Ovary (tissue), 9 donors: ENCODE results near the gene ZFYVE9. TPM values are rescaled to one million over a fixed set of nuclear protein-coding genes. Genes with fewer than 3 reads are reported as not detected.

Experiments
- DNase-seq, 5 donors: peaks; one replicate each; pipeline ENCODE4 v3.0.0-alpha.2; 2019 to 2020
- H3K27ac ChIP-seq, 2 donors: fragments of 200-600 bp; one replicate each; pipeline versions ENCODE4 v1.5.1 to v1.8.0; 2019 to 2022
- H3K27me3 ChIP-seq: fragments of 200-600 bp; one replicate; pipeline ENCODE4 v1.8.0; 2022
- H3K36me3 ChIP-seq: fragments of 200-600 bp; sonication (generic); one replicate; pipeline ENCODE4 v1.5.1; 2019
- H3K4me1 ChIP-seq: one replicate; pipeline ENCODE4 v1.8.1; 2013; ENCODE audit warnings: mild to moderate bottlenecking, moderate library complexity; ENCODE audit not compliant: insufficient read depth
- H3K4me3 ChIP-seq: fragments of 200-600 bp; sonication (generic); one replicate; pipeline ENCODE4 v1.5.1; 2017
- H3K9me3 ChIP-seq, 2 donors: fragments of 200-600 bp in 1 of 2; sonication (generic) in 1 of 2; one replicate each; pipeline versions ENCODE4 v1.5.1 to v1.8.1; 2013 to 2019; ENCODE audit warnings: mild to moderate bottlenecking in 1 of 2, moderate library complexity in 1 of 2
- CTCF ChIP-seq, 3 donors: fragments of 450-650 bp in 2 of 3; fragments of 200-600 bp in 1 of 3; IDR thresholded peaks; one replicate each; pipeline versions ENCODE4 v1.5.1 to v1.8.0; 2016 to 2022; ENCODE audit warnings: antibody characterized with exemption in 3 of 3, mild to moderate bottlenecking in 1 of 3
- EP300 ChIP-seq: sonication (generic); formaldehyde crosslinking; IDR thresholded peaks from one replicate; pipeline ENCODE4 v1.6.1; 2017; ENCODE audit warnings: antibody characterized with exemption
- POLR2A ChIP-seq: fragments of 450-650 bp; IDR thresholded peaks from one replicate; pipeline ENCODE4 v1.6.1; 2017; ENCODE audit warnings: antibody characterized with exemption, mild to moderate bottlenecking, moderate library complexity
- WGBS, 3 donors: extraction: QIAGEN DNeasy Blood & Tissue Kit in 1 of 3; methylation state at CpG; one replicate each; pipeline versions ENCODE4 v1.1.5 to v1.1.7; 2013 to 2017; 5-methylcytosine and 5-hydroxymethylcytosine counted together
- intact Hi-C, 4 donors: fragments of 100-400 bp; cut with DNase I; formaldehyde crosslinking; loops; one replicate each; pipeline versions ENCODE4 v1.11.0 to v1.15.1; 2022 to 2023
- polyA plus RNA-seq, 2 donors: library from polyadenylated mRNA; stranded (reverse); fragments of 200-250 nt in 1 of 2; fragments of 350-450 nt in 1 of 2; fragmentation: Illumina TruSeq in 1 of 2; extraction: RNeasy Lipid Tissue Mini Kit (QIAGEN cat#74804) in 1 of 2; gene quantifications; one replicate each; pipeline ENCODE4 v1.2.3, GENCODE V29; 2013 to 2014
- total RNA-seq, 7 donors: library from RNA; depleted of rRNA in 2 of 7; stranded (reverse); fragments of >200 nt in 2 of 7; fragmentation: NEBNext Ultra II Directional in 3 of 7; extraction: Animal tissue kit (Norgen Biotek cat#: 25700) in 3 of 7; gene quantifications; one replicate each; pipeline versions ENCODE4 v1.1.0 to v1.2.4, GENCODE V29; 2016 to 2023
- donor health status: DM: no; HTN: no; CAD: no; lungs with moderate emphysema.
- donor health status: DM: no; HTN: no; CAD: no.
- donor health status: Bipolar disorder and iron deficiency.
- donor health status: DM: yes; HTN: yes; CAD: no.
- donor health status: DM: no; HTN: no; CAD: no.
- donor health status: DM: yes; HTN: yes; CAD: no.

ZFYVE9 gene
- total and polyA plus RNA-seq, 9 donors, result 12.9 to 40.8 (median 33.4) TPM

- 23 to 44% (median 28%) methylated on average over 3 of the region's 3 CpGs for WGBS, 3 donors
- Histone ChIP-seq H3K9me3 (no peaks in the 10 kb centered on the region), H3K4me3 (no peak overlapping the region), H3K4me1 (peaks cover 4% of the 10 kb centered on the region), H3K36me3 (no peaks in the 10 kb centered on the region), H3K27ac (no peak overlapping the region), H3K27me3 (no peaks in the 10 kb centered on the region)
- no peak for DNase-seq
- TF ChIP-seq POLR2A, result no peak
- TF ChIP-seq EP300, result no peak
- TF ChIP-seq CTCF (IDR thresholded peaks at IDR 0.05), result no peak
- intact Hi-C loops, result no loop called here
These were observed 41.0 kb downstream of the ZFYVE9 start for GRCh38 chr1:52182874-52183400.

- H3K4me1 ChIP-seq, result peaks cover 10% of the 10 kb centered on the region
- H3K27me3 ChIP-seq, result no peaks in the 10 kb centered on the region
- no peak overlapping the region for H3K27ac ChIP-seq
- no peak for DNase-seq
- no peak overlapping the region for H3K4me3 ChIP-seq
- no peaks in the 10 kb centered on the region for H3K9me3 ChIP-seq
- TF ChIP-seq EP300, result no peak
- TF ChIP-seq POLR2A, result no peak
- no peak for TF ChIP-seq CTCF (IDR thresholded peaks at IDR 0.05)
- H3K36me3 ChIP-seq, result no peaks in the 10 kb centered on the region
- intact Hi-C loops, result no loop called here
- 10 to 18% (median 15%) methylated on average over 2 of the region's 2 CpGs for WGBS, 3 donors
These were observed 44.6 kb downstream of the ZFYVE9 start for GRCh38 chr1:52186449-52186848.

- WGBS, 3 donors, result 20 to 48% (median 22%) methylated on average over 5 of the region's 5 CpGs
- peaks cover 9% of the 10 kb centered on the region for H3K4me1 ChIP-seq
- no peak overlapping the region for H3K27ac ChIP-seq
- no peaks in the 10 kb centered on the region for H3K9me3 ChIP-seq
- intact Hi-C loops, result no loop called here
- H3K4me3 ChIP-seq, result no peak overlapping the region
- H3K36me3 ChIP-seq, result no peaks in the 10 kb centered on the region
- no peaks in the 10 kb centered on the region for H3K27me3 ChIP-seq
- TF ChIP-seq CTCF (IDR thresholded peaks at IDR 0.05), result no peak
- TF ChIP-seq EP300, result no peak
- TF ChIP-seq POLR2A, result no peak
- no peak for DNase-seq
These were observed 48.1 kb downstream of the ZFYVE9 start for GRCh38 chr1:52189898-52190480.

GRCh38 chr1:52190500-52191252, 48.8 kb downstream of the ZFYVE9 start:
- H3K36me3 ChIP-seq, result no peaks in the 10 kb centered on the region
- no peak for TF ChIP-seq EP300
- H3K4me1 ChIP-seq, result peaks cover 9% of the 10 kb centered on the region
- H3K27me3 ChIP-seq, result no peaks in the 10 kb centered on the region
- 72 to 76% (median 75%) methylated on average over 4 of the region's 4 CpGs for WGBS, 3 donors
- no peaks in the 10 kb centered on the region for H3K9me3 ChIP-seq
- H3K4me3 ChIP-seq, result no peak overlapping the region
- DNase-seq, result no peak
- no peak overlapping the region for H3K27ac ChIP-seq
- intact Hi-C loops, result no loop called here
